Measurements from ENCODE around the gene NACC2. TPM values are rescaled to one million over a fixed set of nuclear protein-coding genes. Genes with fewer than 3 reads are reported as not detected.

NACC2 gene
- total RNA-seq, 1 experiment from 2014 or later, result not detected

GRCh38 chr9:135960411-135961276 lies 134.4 kb downstream of the NACC2 start:
- DNase-seq, result peak; percentile 52
- H3K79me2 ChIP-seq (ENCODE audit: low read length), result peaks cover 54% of the 10 kb centered on the region

GRCh38 chr9:135959814-135960213 lies 135.3 kb downstream of the NACC2 start:
- H3K9ac ChIP-seq (ENCODE audit: low read length), result peak overlapping the region; percentile 95
- peak overlapping the region; percentile 98 for H3K4me3 ChIP-seq (ENCODE audit: low read length)
- H4K20me1 ChIP-seq (ENCODE audit: insufficient read depth, low read depth, low read length), result 0 out of 2 replicates have a peak, but pooled peaks cover 7% of the 10 kb centered on the region
- peaks cover 22% of the 10 kb centered on the region for H3K4me1 ChIP-seq (ENCODE audit: low read length)
- no peak for DNase-seq
- H3K27ac ChIP-seq (ENCODE audit: low read length), result no peak overlapping the region
- H3K36me3 ChIP-seq (ENCODE audit: insufficient read depth, low read length), result peaks cover 6% of the 10 kb centered on the region; the same call in 1 of the 2 replicates
- no peaks in the 10 kb centered on the region for H3K27me3 ChIP-seq (ENCODE audit: low read length)
- peaks cover 60% of the 10 kb centered on the region for H3K79me2 ChIP-seq (ENCODE audit: low read length)
- H3K4me2 ChIP-seq (ENCODE audit: low read depth, low read length, poor library complexity, severe bottlenecking), result peak overlapping the region; percentile 84
- H3K9me2 ChIP-seq (replicated peaks; ENCODE audit: insufficient read depth, low read length), result no peaks in the 10 kb centered on the region
- H3K9me3 ChIP-seq (ENCODE audit: low read length), result no peaks in the 10 kb centered on the region
- H2AFZ ChIP-seq (ENCODE audit: low read length), result no peak overlapping the region

More at GRCh38 chr9:135960411-135961276, 134.4 kb downstream of the NACC2 start:
- Histone ChIP-seq H3K27ac (ENCODE audit: low read length) (peak overlapping the region; percentile 49; the same call in 1 of the 2 replicates), H3K36me3 (ENCODE audit: insufficient read depth, low read length) (0 out of 2 replicates have a peak, but pooled peaks cover 5% of the 10 kb centered on the region), H3K27me3 (ENCODE audit: low read length) (no peaks in the 10 kb centered on the region), H3K4me2 (ENCODE audit: low read depth, low read length, poor library complexity, severe bottlenecking) (peak overlapping the region; percentile 84), H3K9me3 (ENCODE audit: low read length) (no peaks in the 10 kb centered on the region), H2AFZ (ENCODE audit: low read length) (peak overlapping the region; percentile 30; the same call in 1 of the 2 replicates), H3K9ac (ENCODE audit: low read length) (peak overlapping the region; percentile 95), H3K9me2 (replicated peaks; ENCODE audit: insufficient read depth, low read length) (no peaks in the 10 kb centered on the region), H3K4me3 (ENCODE audit: low read length) (peak overlapping the region; percentile 98), H3K4me1 (ENCODE audit: low read length) (peaks cover 22% of the 10 kb centered on the region), H4K20me1 (ENCODE audit: insufficient read depth, low read depth, low read length) (0 out of 2 replicates have a peak, but pooled peaks cover 7% of the 10 kb centered on the region)

GRCh38 chr9:135958485-135958884 lies 136.6 kb downstream of the NACC2 start:
- Histone ChIP-seq H3K4me3 (ENCODE audit: low read length) (no peak overlapping the region), H3K79me2 (ENCODE audit: low read length) (peaks cover 60% of the 10 kb centered on the region), H4K20me1 (ENCODE audit: insufficient read depth, low read depth, low read length) (0 out of 2 replicates have a peak, but pooled peaks cover 7% of the 10 kb centered on the region), H3K36me3 (ENCODE audit: insufficient read depth, low read length) (peaks cover 10% of the 10 kb centered on the region; the same call in 1 of the 2 replicates), H3K4me1 (ENCODE audit: low read length) (peaks cover 22% of the 10 kb centered on the region), H2AFZ (ENCODE audit: low read length) (no peak overlapping the region), H3K9ac (ENCODE audit: low read length) (no peak overlapping the region), H3K27ac (ENCODE audit: low read length) (no peak overlapping the region), H3K9me2 (replicated peaks; ENCODE audit: insufficient read depth, low read length) (no peaks in the 10 kb centered on the region), H3K9me3 (ENCODE audit: low read length) (no peaks in the 10 kb centered on the region), H3K4me2 (ENCODE audit: low read depth, low read length, poor library complexity, severe bottlenecking) (no peak overlapping the region), H3K27me3 (ENCODE audit: low read length) (no peaks in the 10 kb centered on the region)
- no peak for DNase-seq

- Histone ChIP-seq H4K20me1 (ENCODE audit: insufficient read depth, low read depth, low read length) (0 out of 2 replicates have a peak, but pooled peaks cover 7% of the 10 kb centered on the region), H2AFZ (ENCODE audit: low read length) (no peak overlapping the region), H3K9me2 (replicated peaks; ENCODE audit: insufficient read depth, low read length) (no peaks in the 10 kb centered on the region), H3K9me3 (ENCODE audit: low read length) (no peaks in the 10 kb centered on the region), H3K27me3 (ENCODE audit: low read length) (no peaks in the 10 kb centered on the region), H3K4me3 (ENCODE audit: low read length) (no peak overlapping the region), H3K27ac (ENCODE audit: low read length) (no peak overlapping the region), H3K79me2 (ENCODE audit: low read length) (peaks cover 60% of the 10 kb centered on the region), H3K9ac (ENCODE audit: low read length) (no peak overlapping the region), H3K4me1 (ENCODE audit: low read length) (peaks cover 19% of the 10 kb centered on the region), H3K36me3 (ENCODE audit: insufficient read depth, low read length) (peaks cover 10% of the 10 kb centered on the region; the same call in 1 of the 2 replicates), H3K4me2 (ENCODE audit: low read depth, low read length, poor library complexity, severe bottlenecking) (no peak overlapping the region)
- DNase-seq, result no peak
These were observed 137.7 kb downstream of the NACC2 start for GRCh38 chr9:135957431-135957830.

GRCh38 chr9:135956802-135957174 lies 138.3 kb downstream of the NACC2 start:
- no peak overlapping the region for H3K9ac ChIP-seq (ENCODE audit: low read length)
- H3K4me2 ChIP-seq (ENCODE audit: low read depth, low read length, poor library complexity, severe bottlenecking), result no peak overlapping the region

More at GRCh38 chr9:135956802-135957174, 138.3 kb downstream of the NACC2 start:
- Histone ChIP-seq H3K27me3 (ENCODE audit: low read length) (no peaks in the 10 kb centered on the region), H2AFZ (ENCODE audit: low read length) (no peak overlapping the region), H4K20me1 (ENCODE audit: insufficient read depth, low read depth, low read length) (0 out of 2 replicates have a peak, but pooled peaks cover 7% of the 10 kb centered on the region), H3K4me1 (ENCODE audit: low read length) (peaks cover 13% of the 10 kb centered on the region), H3K4me3 (ENCODE audit: low read length) (no peak overlapping the region), H3K9me3 (ENCODE audit: low read length) (no peaks in the 10 kb centered on the region), H3K36me3 (ENCODE audit: insufficient read depth, low read length) (peaks cover 15% of the 10 kb centered on the region; the same call in 1 of the 2 replicates), H3K9me2 (replicated peaks; ENCODE audit: insufficient read depth, low read length) (no peaks in the 10 kb centered on the region), H3K79me2 (ENCODE audit: low read length) (peaks cover 60% of the 10 kb centered on the region), H3K27ac (ENCODE audit: low read length) (no peak overlapping the region)
- DNase-seq, result no peak

Other genes starting within 250 kb of the NACC2 start
- 24.8 and 26.9 TPM in 2 replicates for gene CAMSAP1, start 187.7 kb downstream of the NACC2 start, total RNA-seq (2014; rRNA removed; shearing (Covaris generic); ENCODE audit: low replicate concordance)
- gene UBAC1, start 133.9 kb downstream of the NACC2 start, total RNA-seq (2014; rRNA removed; shearing (Covaris generic); ENCODE audit: low replicate concordance), result 32.1 and 56.9 TPM in 2 replicates
- gene TMEM250, start 23.6 kb upstream of the NACC2 start, total RNA-seq (2014; rRNA removed; shearing (Covaris generic); ENCODE audit: low replicate concordance), result 15.1 and 40.9 TPM in 2 replicates
- gene LHX3, start 109.8 kb upstream of the NACC2 start, total RNA-seq (2014; rRNA removed; shearing (Covaris generic); ENCODE audit: low replicate concordance), result not detected in 2 replicates
- 11.3 and 18.9 TPM in 2 replicates for gene QSOX2, start 150.5 kb upstream of the NACC2 start, total RNA-seq (2014; rRNA removed; shearing (Covaris generic); ENCODE audit: low replicate concordance)
- 0.34 and 0.43 TPM in 2 replicates for gene CCDC187, start 208.8 kb upstream of the NACC2 start, total RNA-seq (2014; rRNA removed; shearing (Covaris generic); ENCODE audit: low replicate concordance)
- gene GPSM1, start 232.2 kb upstream of the NACC2 start, total RNA-seq (2014; rRNA removed; shearing (Covaris generic); ENCODE audit: low replicate concordance), result 11.7 and 38.4 TPM in 2 replicates

All from Karpas-422 (cell line).